ENCODE measurements around the gene PALD1. TPM values are rescaled to one million over a fixed set of nuclear protein-coding genes. Genes with fewer than 3 reads are reported as not detected.

PALD1 gene
- total RNA-seq, 1 donor from 2014 or later = not detected

DNA sequence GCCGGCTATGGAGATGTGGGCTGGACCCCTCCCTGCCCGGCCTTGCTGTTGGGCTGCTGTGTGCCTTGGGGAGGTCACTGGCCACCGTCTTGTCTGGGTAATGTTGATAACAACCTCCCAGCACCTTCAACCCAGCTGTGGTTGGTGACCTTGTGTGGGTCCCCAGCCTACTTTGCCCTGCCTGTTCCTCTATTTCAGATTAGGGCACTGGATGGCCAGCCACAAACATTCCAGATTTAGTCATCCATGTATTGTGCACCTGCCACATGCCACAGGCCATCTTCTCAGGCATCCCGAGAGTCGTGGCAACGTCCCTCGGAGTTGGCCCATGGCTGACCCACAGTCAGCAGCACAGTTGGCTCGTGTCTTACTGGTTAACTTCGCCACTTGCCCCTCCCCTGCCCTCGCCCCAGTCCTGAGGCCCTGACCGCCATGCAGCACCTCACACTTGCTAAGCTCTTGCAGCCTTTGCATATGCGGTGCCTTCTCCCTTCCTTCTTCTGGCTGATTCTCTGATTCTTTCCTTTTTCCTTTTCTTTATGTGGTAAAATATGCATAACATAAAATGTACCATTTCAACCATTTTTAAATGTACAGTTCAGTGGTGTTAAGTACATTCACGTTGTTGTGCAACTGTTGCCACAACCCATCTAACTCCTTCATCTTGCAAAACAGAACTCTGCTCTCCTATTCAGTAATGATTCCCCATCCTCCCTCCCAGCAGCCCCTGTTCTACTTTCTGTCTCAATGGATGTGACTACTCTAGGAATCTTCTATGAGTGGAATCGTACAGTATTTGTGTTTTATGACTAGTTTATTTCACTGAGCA lies 63.4 kb downstream of the PALD1 start:
- no peak for DNase-seq (ENCODE audit: low read depth)
- no peak for FAIRE-seq
- Histone ChIP-seq H3K36me3 (ENCODE audit: control insufficient read depth, insufficient read depth, low read length) (no peaks in the 10 kb centered on the region), H3K27me3 (ENCODE audit: control insufficient read depth, insufficient read depth, low read length) (peaks cover 2% of the 10 kb centered on the region), H3K4me3 (ENCODE audit: low read depth, low read length) (no peak overlapping the region)
- TF ChIP-seq, protein P1, sequence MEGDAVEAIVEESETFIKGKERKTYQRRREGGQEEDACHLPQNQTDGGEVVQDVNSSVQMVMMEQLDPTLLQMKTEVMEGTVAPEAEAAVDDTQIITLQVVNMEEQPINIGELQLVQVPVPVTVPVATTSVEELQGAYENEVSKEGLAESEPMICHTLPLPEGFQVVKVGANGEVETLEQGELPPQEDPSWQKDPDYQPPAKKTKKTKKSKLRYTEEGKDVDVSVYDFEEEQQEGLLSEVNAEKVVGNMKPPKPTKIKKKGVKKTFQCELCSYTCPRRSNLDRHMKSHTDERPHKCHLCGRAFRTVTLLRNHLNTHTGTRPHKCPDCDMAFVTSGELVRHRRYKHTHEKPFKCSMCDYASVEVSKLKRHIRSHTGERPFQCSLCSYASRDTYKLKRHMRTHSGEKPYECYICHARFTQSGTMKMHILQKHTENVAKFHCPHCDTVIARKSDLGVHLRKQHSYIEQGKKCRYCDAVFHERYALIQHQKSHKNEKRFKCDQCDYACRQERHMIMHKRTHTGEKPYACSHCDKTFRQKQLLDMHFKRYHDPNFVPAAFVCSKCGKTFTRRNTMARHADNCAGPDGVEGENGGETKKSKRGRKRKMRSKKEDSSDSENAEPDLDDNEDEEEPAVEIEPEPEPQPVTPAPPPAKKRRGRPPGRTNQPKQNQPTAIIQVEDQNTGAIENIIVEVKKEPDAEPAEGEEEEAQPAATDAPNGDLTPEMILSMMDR (IDR thresholded peaks at IDR 0.05; ENCODE audit: insufficient read depth, low read length, severe bottlenecking) = no peak

DNA sequence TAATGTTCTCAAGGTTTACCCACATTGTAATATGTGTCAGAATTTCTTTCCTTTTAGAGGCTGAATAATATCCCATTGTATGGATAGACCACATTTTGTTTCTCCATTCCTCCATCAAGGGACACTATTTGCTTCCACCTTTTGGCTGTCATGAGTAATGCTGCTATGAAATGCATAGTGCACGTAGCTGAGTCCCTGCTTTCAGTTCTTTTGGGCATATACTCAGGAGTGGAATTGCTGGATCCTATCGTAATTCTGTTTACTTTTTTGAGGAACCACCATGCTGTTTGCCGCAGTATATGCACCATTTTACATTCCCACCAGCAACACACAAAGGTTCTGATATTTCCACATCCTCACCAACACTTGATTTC lies 64.0 kb downstream of the PALD1 start:
- DNase-seq (ENCODE audit: low read depth) (no peak), FAIRE-seq (no peak)
- Histone ChIP-seq H3K36me3 (ENCODE audit: control insufficient read depth, insufficient read depth, low read length) (no peaks in the 10 kb centered on the region), H3K27me3 (ENCODE audit: control insufficient read depth, insufficient read depth, low read length) (peaks cover 2% of the 10 kb centered on the region), H3K4me3 (ENCODE audit: low read depth, low read length) (no peak overlapping the region)
- TF ChIP-seq, protein P1 (IDR thresholded peaks at IDR 0.05; ENCODE audit: insufficient read depth, low read length, severe bottlenecking) = no peak

DNA sequence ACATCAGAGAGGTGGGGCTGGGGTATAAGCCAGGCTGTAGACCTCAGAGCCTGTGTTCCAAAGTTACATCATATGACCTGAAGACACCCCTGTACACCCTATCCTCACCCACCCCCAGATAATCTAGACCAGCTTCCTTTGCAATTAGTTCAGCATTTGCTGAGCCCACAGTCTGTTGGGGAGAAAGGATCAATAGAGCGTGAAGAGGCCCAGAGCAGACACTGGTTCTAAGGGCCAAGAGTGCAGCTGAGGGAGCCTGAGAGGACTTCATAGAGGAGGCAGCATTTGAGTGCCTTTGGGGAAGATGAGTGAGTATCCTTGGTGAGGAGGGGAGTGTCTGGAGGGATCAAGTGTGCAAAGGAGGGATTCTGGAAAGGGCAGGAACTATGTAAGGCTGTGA lies 65.3 kb downstream of the PALD1 start:
- DNase-seq (ENCODE audit: low read depth) (no peak), FAIRE-seq (no peak)
- H3K4me3 ChIP-seq (ENCODE audit: low read depth, low read length) = no peak overlapping the region
- peaks cover 2% of the 10 kb centered on the region for H3K27me3 ChIP-seq (ENCODE audit: control insufficient read depth, insufficient read depth, low read length)
- TF ChIP-seq, protein P1 (IDR thresholded peaks at IDR 0.05; ENCODE audit: insufficient read depth, low read length, severe bottlenecking) = no peak
- H3K36me3 ChIP-seq (ENCODE audit: control insufficient read depth, insufficient read depth, low read length) = no peaks in the 10 kb centered on the region

DNA sequence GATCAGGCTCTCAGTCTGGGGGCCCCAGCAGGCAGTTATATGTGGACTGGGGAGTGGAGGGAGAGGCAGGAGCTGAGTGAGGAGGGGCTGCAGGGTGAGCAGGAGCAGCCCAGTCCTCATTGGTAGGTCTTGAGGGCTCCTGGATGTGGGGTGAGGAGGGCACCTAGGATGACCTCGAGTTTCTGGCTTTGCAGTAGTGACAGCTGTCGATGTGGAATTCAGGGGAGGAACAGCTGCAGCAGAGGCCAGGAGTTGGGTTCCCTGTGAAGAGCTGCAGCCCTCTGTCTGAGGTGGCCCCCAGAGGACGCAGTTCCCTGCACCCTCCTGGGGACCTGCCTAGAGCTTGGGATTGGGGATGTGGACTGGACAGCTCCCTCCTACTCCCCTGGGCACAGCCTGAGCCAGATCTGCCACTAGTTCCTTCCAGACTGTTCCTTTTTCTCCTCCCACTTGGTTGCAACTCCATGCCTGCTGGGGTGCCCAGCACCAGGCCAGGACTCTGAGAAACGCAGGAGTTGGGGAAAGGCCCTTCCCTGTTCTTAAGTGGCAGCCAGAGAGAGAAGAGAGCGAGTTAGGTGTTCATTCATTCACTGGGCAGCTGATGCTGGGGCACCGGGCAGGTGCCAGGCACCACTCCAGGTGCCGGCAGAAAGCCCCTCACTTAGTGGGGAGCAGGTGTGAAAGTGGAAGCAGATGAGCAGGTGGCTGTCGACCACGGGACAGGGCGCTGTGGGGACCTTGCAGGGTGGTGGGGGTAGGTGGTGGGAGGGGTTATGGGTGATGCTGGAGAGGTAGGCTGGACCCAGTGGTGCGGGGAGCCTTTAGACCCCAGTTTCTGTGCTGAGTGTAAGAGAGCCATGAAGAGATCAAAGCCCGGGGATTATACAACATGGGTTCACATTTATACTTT lies 66.1 kb downstream of the PALD1 start:
- FAIRE-seq (no peak), DNase-seq (ENCODE audit: low read depth) (no peak)
- Histone ChIP-seq H3K27me3 (ENCODE audit: control insufficient read depth, insufficient read depth, low read length) (peaks cover 2% of the 10 kb centered on the region), H3K4me3 (ENCODE audit: low read depth, low read length) (no peak overlapping the region), H3K36me3 (ENCODE audit: control insufficient read depth, insufficient read depth, low read length) (no peaks in the 10 kb centered on the region)
- TF ChIP-seq, protein P1 (IDR thresholded peaks at IDR 0.05; ENCODE audit: insufficient read depth, low read length, severe bottlenecking) = no peak

DNA sequence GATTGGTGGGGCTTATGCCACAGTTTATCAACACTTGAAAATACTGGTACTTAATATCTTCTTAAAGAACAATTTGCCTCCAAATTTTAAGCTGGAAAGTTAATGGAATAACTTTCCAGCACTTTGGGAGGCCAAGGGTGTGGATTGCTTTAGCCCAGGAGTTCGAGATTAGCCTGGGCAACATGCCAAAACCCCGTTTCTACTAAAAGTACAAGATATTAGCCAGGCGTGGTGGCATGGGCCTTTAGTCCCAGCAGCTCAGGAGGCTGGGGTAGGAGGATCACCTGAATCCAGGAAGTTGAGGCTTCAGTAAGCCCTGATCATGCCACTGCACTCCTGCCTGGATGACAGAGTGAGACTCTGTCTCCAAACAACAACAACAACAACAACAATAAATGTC lies 68.0 kb downstream of the PALD1 start:
- H3K27me3 ChIP-seq (ENCODE audit: control insufficient read depth, insufficient read depth, low read length) = peaks cover 2% of the 10 kb centered on the region
- no peak for DNase-seq (ENCODE audit: low read depth)
- FAIRE-seq = no peak
- H3K4me3 ChIP-seq (ENCODE audit: low read depth, low read length) = no peak overlapping the region
- H3K36me3 ChIP-seq (ENCODE audit: control insufficient read depth, insufficient read depth, low read length) = no peaks in the 10 kb centered on the region
- TF ChIP-seq, protein P1 (IDR thresholded peaks at IDR 0.05; ENCODE audit: insufficient read depth, low read length, severe bottlenecking) = no peak

Data from bronchial epithelial cell (primary cell).